Endothelial cell of umbilical vein (primary cell): ENCODE results near the gene PDE10A. TPM values are rescaled to one million over a fixed set of nuclear protein-coding genes. Genes with fewer than 3 reads are reported as not detected.

Experiments
- BruUV-seq: library from RNA; stranded (reverse); fragments of 400-500 nt; replicated peaks from 2 replicates; lab custom pipeline; 2021; lab: Mats Ljungman, UMichigan
- CTCF ChIA-PET: fragments of 300-600, 350-600 bp; sonication (Branson Sonifier 250); formaldehyde crosslinking; loops from one replicate; lab custom pipeline; 2021; ENCODE audit warnings: antibody characterized with exemption, inconsistent platforms; lab: Charles Lee
- POLR2A ChIA-PET: fragments of 300-600, 350-600 bp; sonication (Branson Sonifier 250); formaldehyde crosslinking; loops from one replicate; lab custom pipeline; 2021; ENCODE audit warnings: antibody characterized with exemption, inconsistent platforms; lab: Charles Lee
- DNase-seq: peaks from one replicate; pipeline ENCODE4 v3.0.0-alpha.2; 2011; ENCODE audit warnings: low read depth, low spot score
- FAIRE-seq: peaks from 2 replicates; lab custom pipeline; 2011; peaks lifted over from hg19 to GRCh38; lab: Jason Lieb, UNC
- H2AFZ ChIP-seq: 2 replicates; pipeline ENCODE4 v1.6.0; 2012; ENCODE audit warnings: low read depth, low read length, control low read depth, inconsistent platforms
- H3K27ac ChIP-seq: 2 replicates; pipeline ENCODE4 v1.5.1; 2011; ENCODE audit warnings: low read depth, mild to moderate bottlenecking, control low read depth, low read length, moderate library complexity; ENCODE audit not compliant: insufficient read depth
- H3K27me3 ChIP-seq, 2 experiments: 2 replicates each; pipeline versions ENCODE4 v1.6.0 to v1.6.1; 2011; ENCODE audit warnings: low read length in 2 of 2, mixed read lengths in 1 of 2; ENCODE audit not compliant: control insufficient read depth in 2 of 2, insufficient read depth in 2 of 2
- H3K36me3 ChIP-seq, 2 experiments: 2 replicates in 1 of 2; 3 replicates in 1 of 2; pipeline ENCODE4 v1.5.1; 2011; ENCODE audit warnings: low read length in 2 of 2, mild to moderate bottlenecking in 1 of 2, moderate library complexity in 1 of 2; ENCODE audit not compliant: control insufficient read depth in 2 of 2, insufficient read depth in 2 of 2; ENCODE audit errors: extremely low read depth in 1 of 2
- H3K4me1 ChIP-seq: 3 replicates; pipeline ENCODE4 v1.5.1; 2011; ENCODE audit warnings: mild to moderate bottlenecking, low read length; ENCODE audit not compliant: control insufficient read depth, insufficient read depth; ENCODE audit errors: extremely low read depth
- H3K4me2 ChIP-seq: 2 replicates; pipeline ENCODE4 v1.6.1; 2011; ENCODE audit warnings: low read length, control low read depth, mixed read lengths; ENCODE audit not compliant: insufficient read depth
- H3K4me3 ChIP-seq, 3 experiments: fragments of 200-600 bp in 1 of 3; sonication (generic), shearing (Covaris generic) in 1 of 3; replicated peaks in 1 of 3; 2 replicates each; pipeline ENCODE4 v1.5.1; 2011 to 2016; ENCODE audit warnings: control low read depth in 3 of 3, low read length in 3 of 3, mild to moderate bottlenecking in 2 of 3, inconsistent platforms in 1 of 3, low read depth in 1 of 3, moderate library complexity in 1 of 3; ENCODE audit not compliant: insufficient read depth in 1 of 3
- H3K79me2 ChIP-seq: 2 replicates; pipeline ENCODE4 v1.6.0; 2012; ENCODE audit warnings: low read length, inconsistent platforms; ENCODE audit not compliant: control insufficient read depth, insufficient read depth
- H3K9ac ChIP-seq: replicated peaks from 2 replicates; pipeline ENCODE3; 2011; ENCODE audit warnings: low read length, control low read depth; ENCODE audit not compliant: insufficient read depth; ENCODE audit errors: extremely low read depth
- H3K9me1 ChIP-seq: replicated peaks from 3 replicates; pipeline ENCODE4 v1.6.0; 2011; ENCODE audit warnings: mild to moderate bottlenecking, low read length; ENCODE audit not compliant: control insufficient read depth, insufficient read depth; ENCODE audit errors: extremely low read depth
- H3K9me3 ChIP-seq: replicated peaks from 2 replicates; pipeline ENCODE4 v1.5.1; 2012; ENCODE audit warnings: low read length, inconsistent platforms; ENCODE audit not compliant: control insufficient read depth, insufficient read depth
- H4K20me1 ChIP-seq: replicated peaks from 2 replicates; pipeline ENCODE3; 2011; ENCODE audit warnings: mild to moderate bottlenecking, low read length; ENCODE audit not compliant: control insufficient read depth, insufficient read depth; ENCODE audit errors: extremely low read depth
- CTCF ChIP-seq, 2 donors: IDR thresholded peaks; 1 replicate in 1 of 2; 2 replicates in 1 of 2; pipeline ENCODE4 v1.5.1; 2011; ENCODE audit warnings: low read length in 2 of 2, mild to moderate bottlenecking in 2 of 2, moderate library complexity in 2 of 2, control low read depth in 1 of 2, inconsistent platforms in 1 of 2, low read depth in 1 of 2; ENCODE audit not compliant: insufficient read depth in 1 of 2; ENCODE audit errors: extremely low read depth in 1 of 2
- FOS ChIP-seq: IDR thresholded peaks from 2 replicates; pipeline ENCODE4 v1.6.1; 2011; ENCODE audit warnings: mild to moderate bottlenecking, low read length, moderate library complexity, borderline replicate concordance; ENCODE audit not compliant: insufficient read depth
- GATA2 ChIP-seq: IDR thresholded peaks from 2 replicates; pipeline ENCODE4 v1.7.0; 2011; ENCODE audit warnings: low read depth, mild to moderate bottlenecking, moderate library complexity, mixed read lengths, low read length; ENCODE audit not compliant: insufficient read length, insufficient read depth
- JUN ChIP-seq: IDR thresholded peaks from 2 replicates; pipeline ENCODE4 v1.6.1; 2011; ENCODE audit warnings: borderline replicate concordance, low read depth; ENCODE audit not compliant: insufficient read length, insufficient read depth
- MYC ChIP-seq: IDR thresholded peaks from one replicate; pipeline ENCODE4 v1.6.1; 2011; ENCODE audit warnings: mild to moderate bottlenecking, low read depth, low read length
- POLR2A ChIP-seq: IDR thresholded peaks from 2 replicates; pipeline ENCODE4 v1.6.1; 2012; ENCODE audit warnings: low read depth, mild to moderate bottlenecking, control low read depth, low read length
- POLR2AphosphoS5 ChIP-seq: IDR thresholded peaks from 2 replicates; pipeline ENCODE4 v1.6.1; 2012; ENCODE audit warnings: low read depth, mild to moderate bottlenecking, control low read depth, low read length, moderate library complexity; ENCODE audit not compliant: insufficient read depth
- dilution Hi-C: fragments of 300-500 bp; cut with MboI; formaldehyde crosslinking; loops from one replicate; pipeline ENCODE4 v1.15.0; 2019; ENCODE audit warnings: low sequenced_read_pairs; ENCODE audit not compliant: extremely low pct_ligation_motif_present
- intact Hi-C: fragments of 100-400 bp; cut with micrococcal nuclease; formaldehyde crosslinking; loops from one replicate; pipeline ENCODE4 v1.10.0; 2022
- polyA plus RNA-seq, 4 experiments: library from polyadenylated mRNA; depleted of rRNA in 3 of 4; stranded (reverse) in 3 of 4; unstranded in 1 of 4; fragments of >200 nt; gene quantifications; 2 replicates each; pipeline versions ENCODE4 v1.2.1 to v1.2.3, GENCODE V29; 2011 to 2012; ENCODE audit warnings: missing spikeins in 1 of 4
- total RNA-seq: library from RNA; stranded (reverse); gene quantifications from 2 replicates; pipeline ENCODE4 v1.2.3, GENCODE V29; 2021
- TF ChIP-seq, protein P1 (sequence below): IDR thresholded peaks from 2 replicates; pipeline ENCODE4 v1.6.1; 2011; ENCODE audit not compliant: insufficient read depth, insufficient read length

PDE10A gene
- total and polyA plus RNA-seq, 2 donors (not counting 3 experiments of a cell fraction or from before 2014, with no cell fraction given): 0.86 to 2.9 TPM

DNA sequence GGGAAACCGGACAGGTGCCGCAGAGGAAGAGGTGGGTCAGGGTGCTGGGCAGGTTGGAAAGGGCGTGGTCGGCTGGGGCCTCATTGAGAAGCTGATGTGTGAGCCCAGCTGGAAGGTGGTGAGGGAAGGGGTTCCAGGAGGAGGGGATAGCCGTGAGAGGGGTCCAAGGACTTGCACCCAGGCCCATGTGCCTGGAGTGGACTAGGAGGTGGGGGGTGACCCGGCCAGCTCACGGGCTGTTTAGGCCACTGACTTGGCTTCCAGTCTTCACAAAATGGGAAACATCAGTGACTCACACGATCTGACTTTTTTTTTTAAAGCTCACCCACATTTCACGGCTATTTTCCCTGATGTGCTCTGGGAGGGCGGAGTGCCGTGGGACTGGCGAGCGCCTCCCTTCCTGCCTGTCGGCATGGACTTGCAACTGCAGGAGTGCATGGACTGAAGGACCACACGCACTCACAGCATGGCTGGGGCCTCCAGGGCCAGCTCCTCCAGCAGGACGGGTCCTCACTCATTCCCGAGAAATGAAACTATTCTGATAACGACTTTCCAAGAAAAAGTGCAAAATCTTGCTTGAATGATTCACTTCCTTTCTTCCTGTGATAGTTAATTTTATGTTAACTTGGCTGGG is 13.5 kb upstream of the PDE10A start:
- TF ChIP-seq FOS (peak; percentile 67), MYC (peak; percentile 15), GATA2 (peak; percentile 58), JUN (peak; percentile 38), CTCF (IDR thresholded peaks at IDR 0.05; ENCODE audit: extremely low read depth in 1 of 2, insufficient read depth in 1 of 2, low read depth in 1 of 2, low read length in 2 of 2) (peak; percentile 32 to 68), POLR2AphosphoS5 (peak; percentile 54), POLR2A (no peak)
- TF ChIP-seq, protein P1, sequence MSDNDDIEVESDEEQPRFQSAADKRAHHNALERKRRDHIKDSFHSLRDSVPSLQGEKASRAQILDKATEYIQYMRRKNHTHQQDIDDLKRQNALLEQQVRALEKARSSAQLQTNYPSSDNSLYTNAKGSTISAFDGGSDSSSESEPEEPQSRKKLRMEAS: no peak
- Histone ChIP-seq H2AFZ (peak overlapping the region; percentile 71), H3K27ac (peak overlapping the region; percentile 25), H3K9me3 (no peaks in the 10 kb centered on the region), H3K27me3 (no peaks in the 10 kb centered on the region), H3K36me3 (no peaks in the 10 kb centered on the region), H3K9me1 (no peaks in the 10 kb centered on the region), H3K9ac (no peak overlapping the region), H3K4me2 (peak overlapping the region; percentile 23), H3K79me2 (no peaks in the 10 kb centered on the region), H4K20me1 (no peaks in the 10 kb centered on the region), H3K4me1 (peaks cover 9% of the 10 kb centered on the region), H3K4me3 (no peak overlapping the region)
- ChIA-PET CTCF (interaction anchor here (0.6 to 1.9 kb wide), 22 partner anchors 10 to 239 kb away, joined by 3 to 48 read pairs (median 5); partner anchors contain the start of gene PDE10A), POLR2A (no interaction called here)
- BruUV-seq: no TSS peak
- intact Hi-C loops (loop anchor here (1.0 to 5.0 kb wide), 6 partner anchors 13 to 236 kb away; partner anchors contain the start of gene PDE10A), dilution Hi-C loops (no loop called here)
- peak; percentile 89 for DNase-seq
- peak; percentile 99 for FAIRE-seq
